Endothelial cell of umbilical vein (primary cell): ENCODE results near the gene PPM1H. TPM values are rescaled to one million over a fixed set of nuclear protein-coding genes. Genes with fewer than 3 reads are reported as not detected.

Source experiments
- BruUV-seq: library from RNA; stranded (reverse); fragments of 400-500 nt; replicated peaks from 2 replicates; lab custom pipeline; 2021; lab: Mats Ljungman, UMichigan
- CTCF ChIA-PET: fragments of 300-600, 350-600 bp; sonication (Branson Sonifier 250); formaldehyde crosslinking; loops from one replicate; lab custom pipeline; 2021; ENCODE audit warnings: antibody characterized with exemption, inconsistent platforms; lab: Charles Lee
- POLR2A ChIA-PET: fragments of 300-600, 350-600 bp; sonication (Branson Sonifier 250); formaldehyde crosslinking; loops from one replicate; lab custom pipeline; 2021; ENCODE audit warnings: antibody characterized with exemption, inconsistent platforms; lab: Charles Lee
- DNase-seq: peaks from one replicate; pipeline ENCODE4 v3.0.0-alpha.2; 2011; ENCODE audit warnings: low read depth, low spot score
- FAIRE-seq: peaks from 2 replicates; lab custom pipeline; 2011; peaks lifted over from hg19 to GRCh38; lab: Jason Lieb, UNC
- H2AFZ ChIP-seq: 2 replicates; pipeline ENCODE4 v1.6.0; 2012; ENCODE audit warnings: low read depth, low read length, control low read depth, inconsistent platforms
- H3K27ac ChIP-seq: 2 replicates; pipeline ENCODE4 v1.5.1; 2011; ENCODE audit warnings: low read depth, mild to moderate bottlenecking, control low read depth, low read length, moderate library complexity; ENCODE audit not compliant: insufficient read depth
- H3K27me3 ChIP-seq, 2 experiments: 2 replicates each; pipeline versions ENCODE4 v1.6.0 to v1.6.1; 2011; ENCODE audit warnings: low read length in 2 of 2, mixed read lengths in 1 of 2; ENCODE audit not compliant: control insufficient read depth in 2 of 2, insufficient read depth in 2 of 2
- H3K36me3 ChIP-seq, 2 experiments: 2 replicates in 1 of 2; 3 replicates in 1 of 2; pipeline ENCODE4 v1.5.1; 2011; ENCODE audit warnings: low read length in 2 of 2, mild to moderate bottlenecking in 1 of 2, moderate library complexity in 1 of 2; ENCODE audit not compliant: control insufficient read depth in 2 of 2, insufficient read depth in 2 of 2; ENCODE audit errors: extremely low read depth in 1 of 2
- H3K4me1 ChIP-seq: 3 replicates; pipeline ENCODE4 v1.5.1; 2011; ENCODE audit warnings: mild to moderate bottlenecking, low read length; ENCODE audit not compliant: control insufficient read depth, insufficient read depth; ENCODE audit errors: extremely low read depth
- H3K4me2 ChIP-seq: 2 replicates; pipeline ENCODE4 v1.6.1; 2011; ENCODE audit warnings: low read length, control low read depth, mixed read lengths; ENCODE audit not compliant: insufficient read depth
- H3K4me3 ChIP-seq, 3 experiments: fragments of 200-600 bp in 1 of 3; sonication (generic), shearing (Covaris generic) in 1 of 3; replicated peaks in 1 of 3; 2 replicates each; pipeline ENCODE4 v1.5.1; 2011 to 2016; ENCODE audit warnings: control low read depth in 3 of 3, low read length in 3 of 3, mild to moderate bottlenecking in 2 of 3, inconsistent platforms in 1 of 3, low read depth in 1 of 3, moderate library complexity in 1 of 3; ENCODE audit not compliant: insufficient read depth in 1 of 3
- H3K79me2 ChIP-seq: 2 replicates; pipeline ENCODE4 v1.6.0; 2012; ENCODE audit warnings: low read length, inconsistent platforms; ENCODE audit not compliant: control insufficient read depth, insufficient read depth
- H3K9ac ChIP-seq: replicated peaks from 2 replicates; pipeline ENCODE3; 2011; ENCODE audit warnings: low read length, control low read depth; ENCODE audit not compliant: insufficient read depth; ENCODE audit errors: extremely low read depth
- H3K9me1 ChIP-seq: replicated peaks from 3 replicates; pipeline ENCODE4 v1.6.0; 2011; ENCODE audit warnings: mild to moderate bottlenecking, low read length; ENCODE audit not compliant: control insufficient read depth, insufficient read depth; ENCODE audit errors: extremely low read depth
- H3K9me3 ChIP-seq: replicated peaks from 2 replicates; pipeline ENCODE4 v1.5.1; 2012; ENCODE audit warnings: low read length, inconsistent platforms; ENCODE audit not compliant: control insufficient read depth, insufficient read depth
- H4K20me1 ChIP-seq: replicated peaks from 2 replicates; pipeline ENCODE3; 2011; ENCODE audit warnings: mild to moderate bottlenecking, low read length; ENCODE audit not compliant: control insufficient read depth, insufficient read depth; ENCODE audit errors: extremely low read depth
- CTCF ChIP-seq, 2 donors: IDR thresholded peaks; 1 replicate in 1 of 2; 2 replicates in 1 of 2; pipeline ENCODE4 v1.5.1; 2011; ENCODE audit warnings: low read length in 2 of 2, mild to moderate bottlenecking in 2 of 2, moderate library complexity in 2 of 2, control low read depth in 1 of 2, inconsistent platforms in 1 of 2, low read depth in 1 of 2; ENCODE audit not compliant: insufficient read depth in 1 of 2; ENCODE audit errors: extremely low read depth in 1 of 2
- EZH2 ChIP-seq: IDR thresholded peaks from 2 replicates; pipeline ENCODE4 v1.6.1; 2012; ENCODE audit warnings: borderline replicate concordance, low read depth, mild to moderate bottlenecking, moderate library complexity, low read length, inconsistent platforms; ENCODE audit not compliant: severe bottlenecking
- FOS ChIP-seq: IDR thresholded peaks from 2 replicates; pipeline ENCODE4 v1.6.1; 2011; ENCODE audit warnings: mild to moderate bottlenecking, low read length, moderate library complexity, borderline replicate concordance; ENCODE audit not compliant: insufficient read depth
- GATA2 ChIP-seq: IDR thresholded peaks from 2 replicates; pipeline ENCODE4 v1.7.0; 2011; ENCODE audit warnings: low read depth, mild to moderate bottlenecking, moderate library complexity, mixed read lengths, low read length; ENCODE audit not compliant: insufficient read length, insufficient read depth
- JUN ChIP-seq: IDR thresholded peaks from 2 replicates; pipeline ENCODE4 v1.6.1; 2011; ENCODE audit warnings: borderline replicate concordance, low read depth; ENCODE audit not compliant: insufficient read length, insufficient read depth
- MAX ChIP-seq: IDR thresholded peaks from 2 replicates; pipeline ENCODE4 v1.6.1; 2011; ENCODE audit not compliant: insufficient read depth, insufficient read length
- MYC ChIP-seq: IDR thresholded peaks from one replicate; pipeline ENCODE4 v1.6.1; 2011; ENCODE audit warnings: mild to moderate bottlenecking, low read depth, low read length
- POLR2A ChIP-seq: IDR thresholded peaks from 2 replicates; pipeline ENCODE4 v1.6.1; 2012; ENCODE audit warnings: low read depth, mild to moderate bottlenecking, control low read depth, low read length
- POLR2AphosphoS5 ChIP-seq: IDR thresholded peaks from 2 replicates; pipeline ENCODE4 v1.6.1; 2012; ENCODE audit warnings: low read depth, mild to moderate bottlenecking, control low read depth, low read length, moderate library complexity; ENCODE audit not compliant: insufficient read depth
- dilution Hi-C: fragments of 300-500 bp; cut with MboI; formaldehyde crosslinking; loops from one replicate; pipeline ENCODE4 v1.15.0; 2019; ENCODE audit warnings: low sequenced_read_pairs; ENCODE audit not compliant: extremely low pct_ligation_motif_present
- intact Hi-C: fragments of 100-400 bp; cut with micrococcal nuclease; formaldehyde crosslinking; loops from one replicate; pipeline ENCODE4 v1.10.0; 2022
- polyA plus RNA-seq, 4 experiments: library from polyadenylated mRNA; depleted of rRNA in 3 of 4; stranded (reverse) in 3 of 4; unstranded in 1 of 4; fragments of >200 nt; gene quantifications; 2 replicates each; pipeline versions ENCODE4 v1.2.1 to v1.2.3, GENCODE V29; 2011 to 2012; ENCODE audit warnings: missing spikeins in 1 of 4
- total RNA-seq: library from RNA; stranded (reverse); gene quantifications from 2 replicates; pipeline ENCODE4 v1.2.3, GENCODE V29; 2021

Gene PPM1H
- total and polyA plus RNA-seq, 2 donors (not counting 3 experiments of a cell fraction or from before 2014, with no cell fraction given) = 1.0 to 7.2 TPM

- FAIRE-seq (no peak), DNase-seq (peak; percentile 68)
- dilution Hi-C loops = no loop called here
- Histone ChIP-seq H3K9ac (no peak overlapping the region), H3K79me2 (no peaks in the 10 kb centered on the region), H3K9me3 (no peaks in the 10 kb centered on the region), H3K27me3 (no peaks in the 10 kb centered on the region), H3K4me2 (no peak overlapping the region), H3K27ac (no peak overlapping the region), H4K20me1 (no peaks in the 10 kb centered on the region), H3K9me1 (no peaks in the 10 kb centered on the region), H3K4me3 (no peak overlapping the region), H2AFZ (peak overlapping the region; percentile 54), H3K36me3 (no peaks in the 10 kb centered on the region), H3K4me1 (peaks cover 4% of the 10 kb centered on the region)
- ChIA-PET POLR2A (no interaction called here), CTCF (interaction anchor here (0.5 to 3.1 kb wide), 9 partner anchors 13 to 382 kb away, joined by 3 to 23 read pairs (median 5); no protein-coding TSS in a partner anchor)
- no TSS peak for BruUV-seq
- TF ChIP-seq POLR2A (no peak), EZH2 (no peak), CTCF (IDR thresholded peaks at IDR 0.05; ENCODE audit: extremely low read depth in 1 of 2, insufficient read depth in 1 of 2, low read depth in 1 of 2, low read length in 2 of 2) (no peak), MAX (no peak), GATA2 (no peak), POLR2AphosphoS5 (no peak), FOS (no peak), JUN (no peak), MYC (no peak)
- intact Hi-C loops = no loop called here
Observed at GRCh38 chr12:62817556-62818271, 117.2 kb downstream of the PPM1H start.
